GM18511 (cell line): ENCODE measurements around the gene SETD4.

Experiments
- ATAC-seq: cut with Tn5 transposase; IDR thresholded peaks from one replicate; pipeline ENCODE4 v1.9.1; 2021; ENCODE audit warnings: mild to moderate bottlenecking, moderate library complexity; ENCODE audit not compliant: unreplicated experiment

SETD4 gene

GRCh38 chr21:36015045-36015444, 45.3 kb downstream of the SETD4 start:
- no peak for ATAC-seq

GRCh38 chr21:36010801-36011200, 49.5 kb downstream of the SETD4 start:
- no peak for ATAC-seq

GRCh38 chr21:36008505-36008904, 51.8 kb downstream of the SETD4 start:
- ATAC-seq: no peak

- ATAC-seq: no peak
These were observed 54.4 kb downstream of the SETD4 start for GRCh38 chr21:36005879-36006400.

- ATAC-seq: no peak
These were observed 55.3 kb downstream of the SETD4 start for GRCh38 chr21:36005018-36005417.

GRCh38 chr21:36004441-36004840, 55.9 kb downstream of the SETD4 start:
- no peak for ATAC-seq

GRCh38 chr21:36003776-36004175, 56.5 kb downstream of the SETD4 start:
- ATAC-seq: no peak

- ATAC-seq: no peak
These were observed 64.1 kb downstream of the SETD4 start for GRCh38 chr21:35996217-35996616.

GRCh38 chr21:35995522-35996088, 64.7 kb downstream of the SETD4 start:
- no peak for ATAC-seq

GRCh38 chr21:35994613-35995012, 65.7 kb downstream of the SETD4 start:
- ATAC-seq: no peak

GRCh38 chr21:35993875-35994490, 66.3 kb downstream of the SETD4 start:
- no peak for ATAC-seq

- ATAC-seq: no peak
These were observed 69.2 kb downstream of the SETD4 start for GRCh38 chr21:35991131-35991530.

GRCh38 chr21:35990609-35991008, 69.7 kb downstream of the SETD4 start:
- no peak for ATAC-seq

- no peak for ATAC-seq
These were observed 71.1 kb downstream of the SETD4 start for GRCh38 chr21:35989138-35989735.

- no peak for ATAC-seq
These were observed 71.7 kb downstream of the SETD4 start for GRCh38 chr21:35988416-35989137.

GRCh38 chr21:35987475-35987874, 72.9 kb downstream of the SETD4 start:
- no peak for ATAC-seq

GRCh38 chr21:35984654-35985361, 75.5 kb downstream of the SETD4 start:
- ATAC-seq: no peak
